GM23248 (cell line): ENCODE measurements around the gene PCED1B. TPM values are rescaled to one million over a fixed set of nuclear protein-coding genes. Genes with fewer than 3 reads are reported as not detected.

Experiments
- DNase-seq: peaks from one replicate; pipeline ENCODE4 v3.0.0-alpha.2; 2015
- H2AFZ ChIP-seq: fragments of 200-600 bp; sonication (generic); 2 replicates; pipeline ENCODE4 v1.6.1; 2016; ENCODE audit warnings: antibody characterized with exemption
- H3F3A ChIP-seq: fragments of 200-600 bp; sonication (generic); 2 replicates; pipeline ENCODE4 v1.6.1; 2016; ENCODE audit warnings: mild to moderate bottlenecking, antibody characterized with exemption, mixed run types; ENCODE audit not compliant: insufficient read depth
- H3K27ac ChIP-seq: fragments of 200-600 bp; sonication (generic); 2 replicates; pipeline ENCODE4 v1.5.1; 2016; ENCODE audit warnings: mild to moderate bottlenecking
- H3K27me3 ChIP-seq: fragments of 200-600 bp; sonication (generic); replicated peaks from 2 replicates; pipeline ENCODE4 v1.6.1; 2016; ENCODE audit warnings: mild to moderate bottlenecking; ENCODE audit not compliant: insufficient read depth
- H3K36me3 ChIP-seq: fragments of 200-600 bp; sonication (generic); 2 replicates; pipeline ENCODE4 v1.6.1; 2016; ENCODE audit warnings: low read depth, mild to moderate bottlenecking
- H3K4me1 ChIP-seq: fragments of 200-600 bp; sonication (generic); 2 replicates; pipeline ENCODE4 v1.6.1; 2016; ENCODE audit warnings: mild to moderate bottlenecking; ENCODE audit not compliant: insufficient read depth
- H3K4me2 ChIP-seq: fragments of 200-600 bp; sonication (generic); one replicate; pipeline ENCODE4 v1.6.1; 2016; ENCODE audit warnings: mild to moderate bottlenecking; ENCODE audit not compliant: unreplicated experiment
- H3K4me3 ChIP-seq: fragments of 200-600 bp; sonication (generic); 2 replicates; pipeline ENCODE4 v1.5.1; 2016; ENCODE audit warnings: mild to moderate bottlenecking
- H3K79me2 ChIP-seq: fragments of 200-600 bp; sonication (generic); 2 replicates; pipeline ENCODE4 v1.6.1; 2016; ENCODE audit warnings: mild to moderate bottlenecking; ENCODE audit not compliant: insufficient read depth
- H3K9ac ChIP-seq: fragments of 200-600 bp; sonication (generic); 2 replicates; pipeline ENCODE4 v1.6.1; 2016; ENCODE audit warnings: mild to moderate bottlenecking
- H3K9me2 ChIP-seq: fragments of 200-600 bp; sonication (generic); 2 replicates; pipeline ENCODE4 v1.6.1; 2016; ENCODE audit warnings: mixed run types, mild to moderate bottlenecking, moderate library complexity; ENCODE audit not compliant: insufficient read depth
- H3K9me3 ChIP-seq: fragments of 200-600 bp; sonication (generic); one replicate; pipeline ENCODE4 v1.6.1; 2017; ENCODE audit warnings: low read depth
- H4K20me1 ChIP-seq: fragments of 200-600 bp; sonication (generic); 2 replicates; pipeline ENCODE4 v1.6.0; 2016; ENCODE audit not compliant: insufficient read depth
- EZH2 ChIP-seq: fragments of 200-600 bp; sonication (generic); IDR thresholded peaks from 2 replicates; pipeline ENCODE4 v1.6.1; 2018; ENCODE audit warnings: antibody characterized with exemption, mild to moderate bottlenecking; ENCODE audit not compliant: insufficient read depth, poor library complexity, severe bottlenecking
- EZH2phosphoT487 ChIP-seq: fragments of 200-600 bp; sonication (generic); IDR thresholded peaks from 2 replicates; pipeline ENCODE4 v1.6.1; 2018; ENCODE audit warnings: antibody characterized with exemption, moderate library complexity, mild to moderate bottlenecking, low read depth; ENCODE audit not compliant: insufficient read depth
- WGBS, 2 experiments: methylation state at CpG; one replicate each; pipeline ENCODE4 v1.1.6; 2015 to 2017; ENCODE audit warnings: low lambda C conversion rate in 2 of 2, low coverage in 1 of 2; ENCODE audit errors: missing lambda C conversion rate in 2 of 2; 5-methylcytosine and 5-hydroxymethylcytosine counted together
- in situ Hi-C: fragments of 300-500 bp; cut with MboI; formaldehyde crosslinking; loops from 2 replicates; pipeline ENCODE4 v1.15.0; 2020
- polyA plus RNA-seq: library from polyadenylated mRNA; unstranded; fragments of >200 nt; fragmentation: Nextera tagmentation; extraction: Ambion mirVana; gene quantifications from 2 replicates; pipeline ENCODE4 v1.2.1, GENCODE V29; 2016
- total RNA-seq: library from RNA; depleted of rRNA; stranded (reverse); fragments of >200 nt; shearing (Covaris generic); gene quantifications from 2 replicates; pipeline ENCODE4 v1.2.3, GENCODE V29; 2014

The PCED1B gene
- total and polyA plus RNA-seq, 2 experiments from 2014 or later, result 3.5 to 3.6 TPM

DNA sequence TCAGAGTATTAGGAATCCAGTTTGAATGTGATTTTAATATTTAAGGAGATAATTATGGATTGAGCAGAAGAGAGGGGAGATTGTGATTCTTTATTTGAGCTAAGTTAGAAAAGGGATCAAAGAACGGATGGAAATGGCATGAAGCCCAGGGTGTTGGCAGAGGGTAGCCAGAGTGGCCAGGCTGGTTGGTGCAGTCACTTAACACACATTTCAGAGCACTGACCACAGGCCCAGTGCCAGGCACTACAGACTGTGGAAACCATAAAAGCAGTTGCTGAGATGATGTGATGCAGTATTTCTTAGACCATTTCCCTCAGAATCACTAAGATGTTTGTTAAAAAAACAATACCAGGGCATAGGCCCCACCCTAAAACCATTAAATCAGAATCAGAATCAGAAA, 168.0 kb downstream of the PCED1B start:
- no peaks in the 10 kb centered on the region for H3K79me2 ChIP-seq
- no peaks in the 10 kb centered on the region for H4K20me1 ChIP-seq
- H3K9ac ChIP-seq, result no peak overlapping the region
- in situ Hi-C loops, result no loop called here
- no peaks in the 10 kb centered on the region for H3K27me3 ChIP-seq
- no peak overlapping the region for H2AFZ ChIP-seq
- no peak for DNase-seq
- H3K4me2 ChIP-seq, result no peak overlapping the region
- WGBS, 2 experiments, result 32 to 47% methylated on average over 1 of the region's 1 CpG
- no peaks in the 10 kb centered on the region for H3K4me1 ChIP-seq
- H3K9me2 ChIP-seq, result no peaks in the 10 kb centered on the region
- H3K9me3 ChIP-seq, result no peaks in the 10 kb centered on the region
- no peaks in the 10 kb centered on the region for H3K36me3 ChIP-seq
- H3K4me3 ChIP-seq, result no peak overlapping the region
- no peak for TF ChIP-seq EZH2
- no peak for TF ChIP-seq EZH2phosphoT487
- no peak overlapping the region for H3K27ac ChIP-seq
- H3F3A ChIP-seq, result no peaks in the 10 kb centered on the region

DNA sequence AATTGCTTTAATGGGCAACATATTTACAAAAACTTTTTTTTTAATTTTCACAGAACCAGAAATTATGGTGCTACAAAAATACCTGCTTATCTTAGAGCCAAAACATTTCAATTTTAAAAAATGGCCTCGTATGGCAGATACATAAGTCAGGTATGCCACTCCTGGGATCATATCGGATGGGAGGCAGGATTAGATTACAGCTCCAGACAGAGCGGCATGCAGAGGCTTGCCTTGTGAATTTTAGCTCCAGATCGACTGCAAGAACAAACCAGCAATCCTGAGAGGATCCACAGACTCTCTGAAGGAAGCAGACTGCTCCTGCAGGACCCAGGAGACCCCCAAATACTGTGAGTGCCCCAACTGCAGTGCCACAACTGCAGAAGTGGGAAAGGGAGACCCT, 169.7 kb downstream of the PCED1B start:
- Histone ChIP-seq H3F3A (no peaks in the 10 kb centered on the region), H4K20me1 (no peaks in the 10 kb centered on the region), H3K36me3 (no peaks in the 10 kb centered on the region), H3K4me2 (no peak overlapping the region), H3K79me2 (no peaks in the 10 kb centered on the region), H3K9ac (no peak overlapping the region), H3K9me3 (no peaks in the 10 kb centered on the region), H3K4me3 (no peak overlapping the region), H3K9me2 (no peaks in the 10 kb centered on the region), H3K4me1 (no peaks in the 10 kb centered on the region), H3K27ac (no peak overlapping the region), H2AFZ (0 out of 2 replicates have a peak overlapping the region, but pooled peaks have one; percentile 29), H3K27me3 (no peaks in the 10 kb centered on the region)
- DNase-seq, result no peak
- WGBS, 2 experiments, result 61 to 69% methylated on average over 4 of the region's 4 CpGs
- in situ Hi-C loops, result no loop called here
- TF ChIP-seq EZH2phosphoT487 (no peak), EZH2 (no peak)

DNA sequence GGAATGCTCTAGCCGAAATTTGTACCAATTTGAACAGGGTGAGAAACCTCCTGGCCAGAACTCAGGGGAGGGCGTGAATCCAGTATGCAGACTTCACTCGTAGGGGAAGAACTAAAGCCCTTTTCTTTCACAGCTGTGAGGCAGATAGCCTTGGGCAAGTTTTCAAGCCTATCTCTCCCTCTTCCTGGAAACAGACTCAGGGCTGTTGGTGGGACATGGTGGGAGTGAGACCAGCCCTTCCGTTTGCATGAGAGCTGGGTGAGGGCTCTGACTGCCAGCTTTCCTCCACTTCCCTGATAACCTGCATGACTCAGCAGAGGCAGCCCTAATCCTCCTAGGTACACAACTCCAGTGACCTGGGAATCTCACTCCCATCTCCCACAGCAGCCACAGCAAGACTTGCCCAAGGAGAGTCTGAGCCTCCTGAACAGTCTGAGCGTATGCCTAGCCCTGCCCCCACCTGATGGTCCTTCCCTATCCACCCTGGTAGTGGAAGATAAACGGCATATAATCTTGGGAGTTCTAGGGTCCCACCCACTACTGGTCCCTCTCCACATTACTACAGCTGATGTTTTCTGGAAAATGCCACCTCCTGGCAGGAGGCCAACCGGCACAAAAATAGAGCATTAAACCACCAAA, 170.4 kb downstream of the PCED1B start:
- H3K36me3 ChIP-seq, result no peaks in the 10 kb centered on the region
- no peak overlapping the region for H3K4me3 ChIP-seq
- H4K20me1 ChIP-seq, result no peaks in the 10 kb centered on the region
- H3K9me2 ChIP-seq, result no peaks in the 10 kb centered on the region
- H3F3A ChIP-seq, result no peaks in the 10 kb centered on the region
- H2AFZ ChIP-seq, result peak overlapping the region; percentile 29; the same call in 1 of the 2 replicates
- WGBS, 2 experiments, result 68 to 72% methylated on average over 7 of the region's 7 CpGs
- DNase-seq, result no peak
- no peaks in the 10 kb centered on the region for H3K4me1 ChIP-seq
- H3K4me2 ChIP-seq, result no peak overlapping the region
- H3K27me3 ChIP-seq, result no peaks in the 10 kb centered on the region
- no peaks in the 10 kb centered on the region for H3K9me3 ChIP-seq
- no peak overlapping the region for H3K27ac ChIP-seq
- H3K9ac ChIP-seq, result no peak overlapping the region
- no peaks in the 10 kb centered on the region for H3K79me2 ChIP-seq
- in situ Hi-C loops, result no loop called here
- TF ChIP-seq EZH2, result no peak
- no peak for TF ChIP-seq EZH2phosphoT487

DNA sequence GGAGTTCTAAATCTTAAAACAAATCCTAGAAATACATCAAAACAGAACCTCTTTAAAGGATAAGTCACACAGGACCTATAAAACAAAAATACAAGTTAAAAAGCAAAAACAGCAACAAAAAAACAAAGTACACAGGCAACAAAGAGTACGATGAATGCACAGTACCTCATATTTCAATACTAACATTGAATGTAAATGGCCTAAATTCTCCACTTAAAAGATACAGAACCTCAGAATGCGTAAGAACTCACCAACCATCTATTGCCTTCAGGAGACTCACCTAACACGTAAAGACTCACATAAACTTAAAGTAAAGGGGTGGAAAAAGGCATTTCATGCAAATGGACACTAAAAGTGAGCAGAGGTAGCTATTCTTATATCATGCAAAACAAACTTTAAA, 172.5 kb downstream of the PCED1B start:
- WGBS, 2 experiments, result 83 to 90% methylated on average over 3 of the region's 3 CpGs
- H3K4me3 ChIP-seq, result no peak overlapping the region
- no peak overlapping the region for H3K9ac ChIP-seq
- H3K9me2 ChIP-seq, result no peaks in the 10 kb centered on the region
- H3K4me1 ChIP-seq, result no peaks in the 10 kb centered on the region
- no peaks in the 10 kb centered on the region for H3F3A ChIP-seq
- H3K36me3 ChIP-seq, result no peaks in the 10 kb centered on the region
- no peaks in the 10 kb centered on the region for H3K27me3 ChIP-seq
- in situ Hi-C loops, result no loop called here
- H3K4me2 ChIP-seq, result no peak overlapping the region
- no peak overlapping the region for H3K27ac ChIP-seq
- no peak for DNase-seq
- H2AFZ ChIP-seq, result no peak overlapping the region
- TF ChIP-seq EZH2phosphoT487, result no peak
- no peak for TF ChIP-seq EZH2
- no peaks in the 10 kb centered on the region for H3K9me3 ChIP-seq
- no peaks in the 10 kb centered on the region for H3K79me2 ChIP-seq
- no peaks in the 10 kb centered on the region for H4K20me1 ChIP-seq

DNA sequence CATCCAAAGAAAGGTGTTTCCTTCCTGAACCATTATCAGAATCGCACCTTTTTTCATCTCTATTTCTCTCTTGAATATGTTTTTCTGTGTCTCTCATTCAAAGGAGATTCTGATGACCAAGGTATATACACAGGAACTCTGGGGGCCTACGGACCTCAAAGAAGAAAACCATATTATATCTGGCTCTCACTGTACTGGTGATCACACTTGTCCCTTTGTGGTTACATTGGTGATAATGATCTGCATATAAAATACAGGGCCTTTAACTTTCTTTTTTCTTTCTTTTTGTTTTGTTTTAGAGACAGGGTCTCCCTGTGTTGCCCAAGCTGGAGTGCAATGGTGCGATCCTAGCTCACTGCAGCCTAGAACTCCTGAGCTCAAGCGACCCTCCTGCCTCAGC, 185.5 kb downstream of the PCED1B start:
- H3K4me2 ChIP-seq, result no peak overlapping the region
- 87 to 91% methylated on average over 4 of the region's 4 CpGs for WGBS, 2 experiments
- no peak for TF ChIP-seq EZH2phosphoT487
- no peak for TF ChIP-seq EZH2
- no peak for DNase-seq
- no peaks in the 10 kb centered on the region for H3K9me2 ChIP-seq
- H3F3A ChIP-seq, result no peaks in the 10 kb centered on the region
- H3K79me2 ChIP-seq, result no peaks in the 10 kb centered on the region
- H2AFZ ChIP-seq, result no peak overlapping the region
- no peak overlapping the region for H3K4me3 ChIP-seq
- no peaks in the 10 kb centered on the region for H3K9me3 ChIP-seq
- no peak overlapping the region for H3K9ac ChIP-seq
- H3K4me1 ChIP-seq, result peaks cover 12% of the 10 kb centered on the region
- in situ Hi-C loops, result no loop called here
- H4K20me1 ChIP-seq, result no peaks in the 10 kb centered on the region
- no peak overlapping the region for H3K27ac ChIP-seq
- H3K36me3 ChIP-seq, result no peaks in the 10 kb centered on the region
- H3K27me3 ChIP-seq, result no peaks in the 10 kb centered on the region
